A549 (cell line): ENCODE results near the gene FOXJ3. TPM values are rescaled to one million over a fixed set of nuclear protein-coding genes. Genes with fewer than 3 reads are reported as not detected.

Experiments
- ATAC-seq, 2 experiments: fragments of 200-7000 bp in 1 of 2; fragments of >200 bp in 1 of 2; cut with Nextera tagmentation in 1 of 2; cut with Tn5 transposase in 1 of 2; 3 replicates each; pipeline versions ENCODE4 v1.8.0 to v1.9.1; 2018 to 2020; ENCODE audit warnings: mild to moderate bottlenecking in 1 of 2, moderate library complexity in 1 of 2
- CTCF ChIA-PET: fragments of 300-600 bp; sonication (Branson Sonifier 250); formaldehyde crosslinking; extraction: SDS; loops from one replicate; lab custom pipeline; 2021; ENCODE audit warnings: antibody characterized with exemption, inconsistent platforms; lab: Yijun Ruan, JAX
- POLR2A ChIA-PET: fragments of 350-600 bp; formaldehyde crosslinking; extraction: SDS; loops from one replicate; lab custom pipeline; 2021; ENCODE audit warnings: antibody characterized with exemption, inconsistent platforms; lab: Yijun Ruan, JAX
- DNase-seq, 2 experiments: peaks; one replicate each; pipeline versions ENCODE4 v3.0.0 to v3.0.0-alpha.2; 2011 to 2016; ENCODE audit warnings: low read depth in 1 of 2, low spot score in 1 of 2
- FAIRE-seq: peaks from 2 replicates; lab custom pipeline; 2011; peaks lifted over from hg19 to GRCh38; lab: Jason Lieb, UNC
- H3K27ac ChIP-seq, 2 experiments: fragments of >200 bp; sonication (Bioruptor Twin); formaldehyde crosslinking; 3 replicates each; pipeline ENCODE4 v1.5.1; 2016 to 2017
- H3K4me1 ChIP-seq: fragments of >200 bp; sonication (Bioruptor Twin); formaldehyde crosslinking; 3 replicates; pipeline ENCODE4 v1.6.1; 2016
- H3K4me2 ChIP-seq: fragments of >200 bp; sonication (Bioruptor Twin); formaldehyde crosslinking; 3 replicates; pipeline ENCODE4 v1.6.1; 2016
- H3K4me3 ChIP-seq: fragments of >200 bp; sonication (Bioruptor Twin); formaldehyde crosslinking; 3 replicates; pipeline ENCODE4 v1.5.1; 2016
- H3K9me3 ChIP-seq: fragments of >200 bp; sonication (Bioruptor Twin); formaldehyde crosslinking; 3 replicates; pipeline ENCODE4 v1.6.1; 2016
- CBX8 ChIP-seq: fragments of 200-600 bp; sonication (generic); IDR thresholded peaks from 2 replicates; pipeline ENCODE4 v1.6.1; 2016
- CHD4 ChIP-seq: fragments of 200-600 bp; sonication (generic); IDR thresholded peaks from 2 replicates; pipeline ENCODE4 v1.6.1; 2016; ENCODE audit warnings: antibody characterized with exemption, mild to moderate bottlenecking, borderline replicate concordance
- EHMT2 ChIP-seq: fragments of 200-600 bp; sonication (generic); IDR thresholded peaks from 2 replicates; pipeline ENCODE4 v1.6.1; 2016; ENCODE audit warnings: antibody characterized with exemption, low read depth, mild to moderate bottlenecking, moderate library complexity
- EP300 ChIP-seq, 2 experiments: fragments of >200 bp; sonication (Bioruptor Twin); formaldehyde crosslinking; IDR thresholded peaks; 2 replicates in 1 of 2; 3 replicates in 1 of 2; pipeline ENCODE4 v1.6.1; 2016 to 2017
- FOSB ChIP-seq: fragments of 250-450 bp; sonication (Bioruptor Pico); IDR thresholded peaks from 2 replicates; pipeline ENCODE4 v1.5.0; 2020; ENCODE audit warnings: mild to moderate bottlenecking, moderate library complexity
- FOXS1 ChIP-seq: fragments of 250-450 bp; sonication (Bioruptor Pico); IDR thresholded peaks from 2 replicates; pipeline ENCODE4 v1.5.0; 2020; ENCODE audit warnings: mild to moderate bottlenecking, moderate library complexity
- HEYL ChIP-seq: fragments of 250-450 bp; sonication (Bioruptor Pico); IDR thresholded peaks from 2 replicates; pipeline ENCODE4 v1.8.0; 2021; ENCODE audit warnings: mild to moderate bottlenecking, moderate library complexity
- MAFK ChIP-seq: fragments of 450-650 bp; IDR thresholded peaks from 2 replicates; pipeline ENCODE4 v1.6.1; 2014; ENCODE audit not compliant: partially characterized antibody
- MAZ ChIP-seq: fragments of 150-350 bp; IDR thresholded peaks from 2 replicates; pipeline ENCODE4 v1.6.1; 2014; ENCODE audit warnings: antibody characterized with exemption, low read depth, low read length, borderline replicate concordance
- RARB ChIP-seq: fragments of 250-450 bp; sonication (Bioruptor Pico); IDR thresholded peaks from 2 replicates; pipeline ENCODE4 v1.8.0; 2021; ENCODE audit warnings: mild to moderate bottlenecking, moderate library complexity
- RNF2 ChIP-seq: fragments of 200-600 bp; sonication (generic); IDR thresholded peaks from 2 replicates; pipeline ENCODE4 v1.6.1; 2016; ENCODE audit warnings: low read depth, mild to moderate bottlenecking, antibody characterized with exemption, moderate library complexity, borderline replicate concordance
- TP53 ChIP-seq: fragments of 250-450 bp; sonication (Bioruptor Pico); IDR thresholded peaks from 2 replicates; pipeline ENCODE4 v1.5.0; 2021; ENCODE audit warnings: mild to moderate bottlenecking, moderate library complexity
- ZFP36 ChIP-seq: fragments of 450-650 bp; IDR thresholded peaks from 2 replicates; pipeline ENCODE4 v1.6.1; 2014; ENCODE audit warnings: borderline replicate concordance; ENCODE audit not compliant: partially characterized antibody
- WGBS: methylation state at CpG from one replicate; pipeline ENCODE4 v1.1.6; 2017; ENCODE audit errors: missing lambda C conversion rate; 5-methylcytosine and 5-hydroxymethylcytosine counted together
- polyA plus RNA-seq, 4 experiments: library from polyadenylated mRNA; depleted of rRNA in 3 of 4; stranded (reverse); fragments of >200 nt; fragmentation: RNase III in 1 of 4; extraction: RNeasy Plus Mini Kit Qiagen cat#74134 plus additional on column Dnase treatment in 1 of 4; gene quantifications; 2 replicates in 3 of 4; 3 replicates in 1 of 4; pipeline ENCODE4 v1.2.3, GENCODE V29; 2011 to 2017
- TF ChIP-seq, protein P1 (sequence below): fragments of 200-600 bp; sonication (generic); IDR thresholded peaks from 2 replicates; pipeline ENCODE4 v1.6.1; 2016; ENCODE audit warnings: antibody characterized with exemption, mild to moderate bottlenecking, moderate library complexity
- TF ChIP-seq, protein P2 (sequence below): fragments of >200 bp; sonication (Bioruptor Twin); formaldehyde crosslinking; IDR thresholded peaks from 3 replicates; pipeline ENCODE4 v1.5.1; 2016
- TF ChIP-seq, protein P3 (sequence below): fragments of 150-350 bp; IDR thresholded peaks from 2 replicates; pipeline ENCODE4 v1.6.1; 2014; ENCODE audit warnings: low read depth, mild to moderate bottlenecking, low read length
- TF ChIP-seq, protein P4 (sequence below): IDR thresholded peaks from 2 replicates; pipeline ENCODE4 v1.6.1; 2012

Gene FOXJ3
- polyA plus RNA-seq, 2 of the 4 experiments (the other 2 are of a cell fraction): 16.8 to 45.0 TPM

GRCh38 chr1:42258218-42258617, 76.8 kb downstream of the FOXJ3 start:
- POLR2A ChIA-PET: no interaction called here
- no peak for ATAC-seq
- 95% methylated on average over 1 of the region's 1 CpG for WGBS

DNA sequence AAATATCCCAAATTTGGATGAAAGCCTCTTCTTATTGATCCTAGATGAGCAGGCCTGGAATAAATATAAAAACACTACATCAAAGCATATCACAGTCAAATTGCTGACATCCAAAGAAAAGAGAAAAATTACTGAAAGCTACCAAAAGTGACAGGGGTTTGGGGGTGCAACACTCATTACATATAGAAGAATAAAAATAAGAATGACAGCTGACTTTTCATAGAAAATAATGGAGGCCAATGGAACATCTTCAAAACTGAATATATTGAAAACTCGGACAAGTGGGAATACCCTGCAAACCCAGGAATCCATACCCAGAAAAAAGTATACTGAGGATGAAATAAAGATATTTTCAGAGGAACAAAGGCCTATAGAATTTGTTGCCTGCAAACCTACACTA, 84.0 kb downstream of the FOXJ3 start:
- CTCF ChIA-PET: no interaction called here

More at GRCh38 chr1:42258218-42258617, 76.8 kb downstream of the FOXJ3 start:
- no peak overlapping the region for H3K4me3 ChIP-seq
- TF ChIP-seq, protein P1, sequence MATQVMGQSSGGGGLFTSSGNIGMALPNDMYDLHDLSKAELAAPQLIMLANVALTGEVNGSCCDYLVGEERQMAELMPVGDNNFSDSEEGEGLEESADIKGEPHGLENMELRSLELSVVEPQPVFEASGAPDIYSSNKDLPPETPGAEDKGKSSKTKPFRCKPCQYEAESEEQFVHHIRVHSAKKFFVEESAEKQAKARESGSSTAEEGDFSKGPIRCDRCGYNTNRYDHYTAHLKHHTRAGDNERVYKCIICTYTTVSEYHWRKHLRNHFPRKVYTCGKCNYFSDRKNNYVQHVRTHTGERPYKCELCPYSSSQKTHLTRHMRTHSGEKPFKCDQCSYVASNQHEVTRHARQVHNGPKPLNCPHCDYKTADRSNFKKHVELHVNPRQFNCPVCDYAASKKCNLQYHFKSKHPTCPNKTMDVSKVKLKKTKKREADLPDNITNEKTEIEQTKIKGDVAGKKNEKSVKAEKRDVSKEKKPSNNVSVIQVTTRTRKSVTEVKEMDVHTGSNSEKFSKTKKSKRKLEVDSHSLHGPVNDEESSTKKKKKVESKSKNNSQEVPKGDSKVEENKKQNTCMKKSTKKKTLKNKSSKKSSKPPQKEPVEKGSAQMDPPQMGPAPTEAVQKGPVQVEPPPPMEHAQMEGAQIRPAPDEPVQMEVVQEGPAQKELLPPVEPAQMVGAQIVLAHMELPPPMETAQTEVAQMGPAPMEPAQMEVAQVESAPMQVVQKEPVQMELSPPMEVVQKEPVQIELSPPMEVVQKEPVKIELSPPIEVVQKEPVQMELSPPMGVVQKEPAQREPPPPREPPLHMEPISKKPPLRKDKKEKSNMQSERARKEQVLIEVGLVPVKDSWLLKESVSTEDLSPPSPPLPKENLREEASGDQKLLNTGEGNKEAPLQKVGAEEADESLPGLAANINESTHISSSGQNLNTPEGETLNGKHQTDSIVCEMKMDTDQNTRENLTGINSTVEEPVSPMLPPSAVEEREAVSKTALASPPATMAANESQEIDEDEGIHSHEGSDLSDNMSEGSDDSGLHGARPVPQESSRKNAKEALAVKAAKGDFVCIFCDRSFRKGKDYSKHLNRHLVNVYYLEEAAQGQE: no peak
- TF ChIP-seq HEYL (no peak), CBX8 (no peak), TP53 (no peak)
- TF ChIP-seq, protein P2, sequence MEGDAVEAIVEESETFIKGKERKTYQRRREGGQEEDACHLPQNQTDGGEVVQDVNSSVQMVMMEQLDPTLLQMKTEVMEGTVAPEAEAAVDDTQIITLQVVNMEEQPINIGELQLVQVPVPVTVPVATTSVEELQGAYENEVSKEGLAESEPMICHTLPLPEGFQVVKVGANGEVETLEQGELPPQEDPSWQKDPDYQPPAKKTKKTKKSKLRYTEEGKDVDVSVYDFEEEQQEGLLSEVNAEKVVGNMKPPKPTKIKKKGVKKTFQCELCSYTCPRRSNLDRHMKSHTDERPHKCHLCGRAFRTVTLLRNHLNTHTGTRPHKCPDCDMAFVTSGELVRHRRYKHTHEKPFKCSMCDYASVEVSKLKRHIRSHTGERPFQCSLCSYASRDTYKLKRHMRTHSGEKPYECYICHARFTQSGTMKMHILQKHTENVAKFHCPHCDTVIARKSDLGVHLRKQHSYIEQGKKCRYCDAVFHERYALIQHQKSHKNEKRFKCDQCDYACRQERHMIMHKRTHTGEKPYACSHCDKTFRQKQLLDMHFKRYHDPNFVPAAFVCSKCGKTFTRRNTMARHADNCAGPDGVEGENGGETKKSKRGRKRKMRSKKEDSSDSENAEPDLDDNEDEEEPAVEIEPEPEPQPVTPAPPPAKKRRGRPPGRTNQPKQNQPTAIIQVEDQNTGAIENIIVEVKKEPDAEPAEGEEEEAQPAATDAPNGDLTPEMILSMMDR: no peak
- TF ChIP-seq, protein P3, sequence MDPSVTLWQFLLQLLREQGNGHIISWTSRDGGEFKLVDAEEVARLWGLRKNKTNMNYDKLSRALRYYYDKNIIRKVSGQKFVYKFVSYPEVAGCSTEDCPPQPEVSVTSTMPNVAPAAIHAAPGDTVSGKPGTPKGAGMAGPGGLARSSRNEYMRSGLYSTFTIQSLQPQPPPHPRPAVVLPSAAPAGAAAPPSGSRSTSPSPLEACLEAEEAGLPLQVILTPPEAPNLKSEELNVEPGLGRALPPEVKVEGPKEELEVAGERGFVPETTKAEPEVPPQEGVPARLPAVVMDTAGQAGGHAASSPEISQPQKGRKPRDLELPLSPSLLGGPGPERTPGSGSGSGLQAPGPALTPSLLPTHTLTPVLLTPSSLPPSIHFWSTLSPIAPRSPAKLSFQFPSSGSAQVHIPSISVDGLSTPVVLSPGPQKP: no peak
- TF ChIP-seq, protein P4, sequence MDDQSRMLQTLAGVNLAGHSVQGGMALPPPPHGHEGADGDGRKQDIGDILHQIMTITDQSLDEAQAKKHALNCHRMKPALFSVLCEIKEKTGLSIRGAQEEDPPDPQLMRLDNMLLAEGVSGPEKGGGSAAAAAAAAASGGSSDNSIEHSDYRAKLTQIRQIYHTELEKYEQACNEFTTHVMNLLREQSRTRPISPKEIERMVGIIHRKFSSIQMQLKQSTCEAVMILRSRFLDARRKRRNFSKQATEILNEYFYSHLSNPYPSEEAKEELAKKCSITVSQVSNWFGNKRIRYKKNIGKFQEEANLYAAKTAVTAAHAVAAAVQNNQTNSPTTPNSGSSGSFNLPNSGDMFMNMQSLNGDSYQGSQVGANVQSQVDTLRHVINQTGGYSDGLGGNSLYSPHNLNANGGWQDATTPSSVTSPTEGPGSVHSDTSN: no peak
- TF ChIP-seq, all 56 proteins: peak for 0
- Histone ChIP-seq H3K27ac (no peak overlapping the region), H3K9me3 (no peaks in the 10 kb centered on the region), H3K4me1 (no peaks in the 10 kb centered on the region), H3K4me2 (no peak overlapping the region)
- CTCF ChIA-PET: interaction anchor here (1.3 kb wide), 1 partner anchor 85 kb away, joined by 5 read pairs; no protein-coding TSS in a partner anchor
- FAIRE-seq (no peak), DNase-seq (no peak)

More for the DNA sequence above, 84.0 kb downstream of the FOXJ3 start:
- 0 out of 3 replicates have a peak, but pooled peaks cover 2% of the 10 kb centered on the region for H3K9me3 ChIP-seq
- no peak for TF ChIP-seq MAZ
- no peak for TF ChIP-seq FOXS1 (CRISPR knock-in tag)
- TF ChIP-seq CHD4: no peak
- no peak for TF ChIP-seq EP300 (IDR thresholded peaks at IDR 0.05)
- TF ChIP-seq, protein P4: no peak
- no peak for TF ChIP-seq MAFK
- no peak for TF ChIP-seq RNF2
- no peak for TF ChIP-seq ZFP36
- no peak for TF ChIP-seq EHMT2
- TF ChIP-seq FOSB (CRISPR knock-in tag): no peak
- TF ChIP-seq, protein P1: no peak
- TF ChIP-seq RARB (CRISPR knock-in tag): no peak
- no peak overlapping the region for H3K4me2 ChIP-seq
- WGBS: 100% methylated on average over 1 of the region's 1 CpG
- H3K4me3 ChIP-seq: no peak overlapping the region
- DNase-seq (no peak), FAIRE-seq (no peak), ATAC-seq (no peak)
- POLR2A ChIA-PET: no interaction called here
- H3K4me1 ChIP-seq: no peaks in the 10 kb centered on the region
- no peak overlapping the region for H3K27ac ChIP-seq
